Measurements from ENCODE around the gene UBTD2. TPM values are rescaled to one million over a fixed set of nuclear protein-coding genes. Genes with fewer than 3 reads are reported as not detected.
"Not testable (repeated sequence)": the region's sequence is repeated elsewhere in the genome, so short reads cannot be mapped to it uniquely, and the experiment has no call there.

Gene UBTD2
- 17.6 and 26.1 TPM in 2 replicates for total RNA-seq (2014; rRNA removed)
- 12.1 TPM for polyA plus RNA-seq (2012)

DNA sequence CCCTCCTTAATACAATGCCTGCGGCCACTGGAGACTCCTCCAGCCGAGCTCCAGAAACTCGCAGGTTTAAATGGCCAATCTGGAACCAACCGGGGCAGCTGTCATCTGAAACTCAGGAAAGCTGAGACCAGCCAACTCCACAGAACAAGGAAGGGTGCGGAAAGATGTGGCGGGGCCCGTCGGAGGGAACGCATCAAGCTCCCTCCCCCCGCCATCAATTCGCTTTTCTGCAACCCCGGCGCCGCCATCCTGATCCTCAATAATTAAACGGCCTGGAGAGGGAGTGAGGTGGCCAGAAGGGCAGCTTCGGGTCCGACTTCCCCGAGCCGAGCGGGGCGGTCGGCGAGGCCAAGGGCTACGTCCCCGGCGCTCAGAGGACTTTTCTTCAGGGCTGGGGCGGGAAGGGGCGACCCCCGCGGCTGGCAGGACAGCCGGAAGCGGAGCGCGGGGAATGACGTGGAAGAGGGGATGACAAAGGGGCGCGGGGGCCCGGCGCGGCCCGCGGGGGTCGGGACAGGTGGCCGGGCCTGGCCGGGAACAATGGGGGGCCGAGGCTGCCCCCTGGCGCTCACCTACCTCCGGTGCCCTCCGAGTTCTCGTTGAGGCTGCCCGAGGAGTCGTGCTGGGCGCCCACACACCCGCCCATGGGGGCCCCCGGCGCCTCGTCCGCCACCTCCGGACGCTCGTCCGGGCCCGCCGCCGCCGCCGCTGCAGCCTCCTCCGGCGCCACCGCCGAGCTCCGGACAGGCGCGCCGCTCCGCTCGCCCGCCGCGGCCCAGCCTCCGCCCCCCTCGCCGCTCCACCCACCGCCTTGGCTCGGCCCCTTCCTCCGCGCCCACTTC is at the start of gene UBTD2:
TSS of gene UBTD2 (minus strand) at position 745 of the 842 bp plus-strand sequence. CDS start at position 646, 99 bp downstream.
- DNase-seq (ENCODE audit: low read depth): peak; percentile 68

GRCh38 chr5:172326901-172327300 is 43.3 kb upstream of the UBTD2 start:
- DNase-seq (ENCODE audit: low read depth): not testable (repeated sequence)

- no peak for DNase-seq (ENCODE audit: low read depth)
Observed at GRCh38 chr5:172325452-172325851, 41.9 kb upstream of the UBTD2 start.

GRCh38 chr5:172322028-172322965 is 38.7 kb upstream of the UBTD2 start:
- DNase-seq (ENCODE audit: low read depth): peak; percentile 29

DNA sequence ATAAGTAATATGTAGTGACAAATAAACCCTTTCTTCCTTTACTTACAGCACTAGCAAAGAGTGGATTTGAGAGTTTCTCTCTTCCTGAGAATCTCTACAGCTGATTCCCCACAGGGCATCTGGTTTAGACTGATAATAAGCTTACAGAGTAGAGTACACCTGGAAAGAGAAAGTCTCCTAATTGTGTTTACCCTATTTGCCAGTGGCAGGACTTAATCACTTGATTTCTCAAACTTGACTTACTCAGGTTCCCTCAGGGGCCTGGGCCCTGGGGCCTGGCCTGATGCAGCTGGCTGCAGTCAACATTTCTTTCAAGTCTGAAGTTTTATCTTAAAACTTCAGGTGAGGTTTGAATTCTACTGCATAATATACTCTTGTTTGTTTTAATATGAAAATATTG is 38.0 kb upstream of the UBTD2 start:
- no peak for DNase-seq (ENCODE audit: low read depth)

GRCh38 chr5:172319708-172320441 is 36.3 kb upstream of the UBTD2 start:
- peak; percentile 61 for DNase-seq (ENCODE audit: low read depth)

DNA sequence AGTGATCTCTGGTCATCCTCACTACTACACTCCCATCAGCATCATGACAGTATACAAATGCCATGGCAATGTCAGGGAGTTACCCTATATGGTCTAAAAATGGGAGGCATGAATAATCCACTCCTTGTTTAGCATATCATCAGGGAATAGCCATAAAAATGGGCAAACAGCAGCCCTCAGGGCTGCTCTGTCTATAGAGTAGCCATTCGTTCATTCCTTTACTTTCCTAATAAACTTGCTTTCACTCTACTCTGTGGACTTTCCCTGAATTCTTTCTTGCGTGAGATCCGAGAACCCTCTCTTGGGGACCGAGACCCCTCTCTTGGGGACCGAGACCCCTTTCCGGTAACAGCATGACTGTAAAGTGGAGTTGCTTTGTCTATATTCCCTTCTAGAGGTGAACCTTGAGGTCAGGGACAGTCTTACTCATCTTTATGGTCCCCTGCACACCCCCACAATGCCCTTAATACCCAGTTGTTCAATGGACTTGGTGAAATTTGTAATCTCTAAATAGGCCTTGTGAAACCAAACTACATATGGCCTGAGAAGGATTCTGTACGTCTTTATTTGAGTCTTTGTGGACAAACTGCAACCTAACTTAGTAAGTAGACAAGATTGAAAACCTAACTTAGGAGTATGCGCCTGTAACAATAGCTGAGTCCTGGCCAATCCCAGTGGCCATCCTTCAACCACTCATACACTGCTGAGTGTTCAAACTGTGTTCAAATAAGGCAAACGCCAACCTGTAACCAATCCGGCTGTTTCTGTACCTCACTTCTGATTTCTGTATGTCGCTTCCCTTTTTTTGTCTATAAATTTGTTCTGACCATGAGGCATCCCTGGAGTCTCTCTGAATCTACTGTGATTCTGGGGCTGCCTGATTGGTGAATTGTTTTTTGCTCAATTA is 32.3 kb upstream of the UBTD2 start:
- no peak for DNase-seq (ENCODE audit: low read depth)

DNA sequence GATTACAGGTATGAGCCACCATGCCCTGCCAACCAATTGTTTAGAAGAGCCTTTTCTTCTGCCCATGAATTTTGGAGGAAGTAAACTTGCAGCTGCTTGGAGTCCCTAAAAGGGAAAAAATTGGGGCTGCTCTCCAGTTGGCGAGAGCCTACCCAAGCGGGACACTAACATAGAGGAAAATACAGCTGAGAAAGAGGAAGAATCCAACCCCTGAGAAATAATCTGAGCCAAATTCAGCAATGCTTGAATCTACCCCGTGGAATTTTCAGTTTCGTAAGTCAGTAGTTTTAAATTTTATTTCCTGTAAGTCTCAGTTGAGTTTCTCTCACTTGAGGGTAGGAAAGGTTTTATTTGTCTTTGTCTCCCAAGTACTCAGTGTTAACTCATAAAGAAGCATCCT is 30.4 kb upstream of the UBTD2 start:
- DNase-seq (ENCODE audit: low read depth): no peak

- DNase-seq (ENCODE audit: low read depth): peak; percentile 35
Observed at GRCh38 chr5:172312286-172312685, 28.7 kb upstream of the UBTD2 start.

DNA sequence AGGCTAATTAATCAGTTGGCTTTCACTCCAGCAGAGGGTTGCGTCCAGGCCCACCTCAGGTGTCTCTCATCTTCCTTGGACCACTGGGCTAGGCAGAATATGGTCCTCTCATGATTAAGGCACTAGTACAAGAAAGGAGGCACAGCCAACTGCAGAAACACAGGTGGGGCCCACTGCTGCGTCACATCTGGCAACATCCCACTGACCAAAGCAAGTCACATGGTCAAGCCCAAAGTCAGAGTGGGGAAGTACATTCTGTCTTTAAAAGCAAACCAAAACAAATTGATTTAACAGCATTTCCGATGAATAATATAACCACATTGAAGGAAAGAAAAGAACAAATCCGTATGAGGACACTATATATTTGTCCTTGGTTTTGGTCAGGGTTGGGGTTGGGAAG is 28.0 kb upstream of the UBTD2 start:
- peak; percentile 68 for DNase-seq (ENCODE audit: low read depth)

DNA sequence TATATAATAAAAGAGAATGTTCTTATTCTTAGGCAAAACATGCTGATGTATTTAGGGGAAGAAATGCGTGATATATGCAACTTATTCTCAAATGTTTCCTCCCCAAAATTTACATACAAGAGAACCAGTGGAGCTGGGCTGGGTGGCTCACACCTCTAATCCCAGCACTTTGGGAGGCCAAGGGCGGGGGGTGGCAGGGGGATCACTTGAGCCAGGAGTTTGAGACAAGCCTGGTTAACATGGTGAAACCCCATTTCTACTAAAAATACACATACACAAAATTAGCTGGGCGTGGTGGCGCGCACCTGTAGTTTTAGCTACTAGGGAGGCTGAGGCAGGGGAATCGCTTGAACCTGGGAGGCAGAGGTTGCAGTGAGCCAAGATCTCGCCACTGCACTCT is 27.5 kb upstream of the UBTD2 start:
- DNase-seq (ENCODE audit: low read depth): no peak

DNA sequence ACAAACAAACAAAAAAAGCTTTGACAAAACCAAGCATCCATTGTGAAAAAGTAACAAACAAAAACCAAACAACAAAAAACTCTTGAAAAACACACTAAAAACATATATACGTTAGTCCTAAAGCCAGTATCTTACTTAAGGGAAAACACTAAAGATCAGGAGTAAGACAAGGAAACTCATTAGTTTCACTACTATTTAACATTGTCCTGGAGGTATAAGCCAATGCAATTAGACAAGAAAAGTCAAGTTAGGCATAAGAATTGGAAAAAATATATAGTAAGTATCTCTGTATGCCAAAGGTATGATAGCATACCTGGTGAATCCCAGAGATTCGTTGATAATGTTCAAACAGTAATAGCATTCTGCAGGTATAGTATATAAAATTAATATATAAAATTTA is 21.8 kb upstream of the UBTD2 start:
- no peak for DNase-seq (ENCODE audit: low read depth)

- DNase-seq (ENCODE audit: low read depth): peak; percentile 53
Observed at GRCh38 chr5:172303572-172304335, 20.2 kb upstream of the UBTD2 start.

- no peak for DNase-seq (ENCODE audit: low read depth)
Observed at GRCh38 chr5:172303162-172303561, 19.6 kb upstream of the UBTD2 start.

- DNase-seq (ENCODE audit: low read depth): no peak
Observed at GRCh38 chr5:172302047-172302710, 18.6 kb upstream of the UBTD2 start.

GRCh38 chr5:172299916-172300439 is 16.4 kb upstream of the UBTD2 start:
- peak; percentile 48 for DNase-seq (ENCODE audit: low read depth)

DNA sequence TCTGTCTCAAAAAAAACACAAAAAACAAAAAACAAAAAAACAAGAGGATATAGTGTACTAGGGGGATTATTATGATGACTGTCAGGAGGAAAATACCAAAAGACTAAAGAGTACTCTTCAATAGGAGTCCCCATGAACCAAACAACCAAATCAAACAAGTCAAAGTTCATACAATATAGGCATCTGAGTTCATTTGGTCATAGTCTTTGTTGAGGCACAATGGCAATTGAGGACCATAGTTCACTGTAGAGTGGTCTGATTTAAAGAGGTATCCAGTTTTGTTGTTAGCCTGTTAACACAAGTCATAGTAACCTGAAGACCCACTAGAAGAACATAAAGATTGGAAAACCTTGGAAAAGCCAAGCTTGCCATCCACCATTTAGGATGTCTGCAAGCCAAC is 11.3 kb upstream of the UBTD2 start:
- no peak for DNase-seq (ENCODE audit: low read depth)

GRCh38 chr5:172293745-172294342 is 10.3 kb upstream of the UBTD2 start:
- DNase-seq (ENCODE audit: low read depth): no peak
